ENCODE measurements around the gene GNG2.

The GNG2 gene

GRCh38 chr14:51869411-51870100 lies 9.1 kb downstream of the GNG2 start:
- H3K27ac ChIP-seq (ENCODE audit: low read length), result no peak overlapping the region
- peaks cover 3% of the 10 kb centered on the region for H3K4me1 ChIP-seq (ENCODE audit: control insufficient read depth, insufficient read depth, low read length)
- H3K9ac ChIP-seq (ENCODE audit: low read length in 2 of 2), result no peak overlapping the region
- no peak overlapping the region for H3K4me3 ChIP-seq (ENCODE audit: low read length in 2 of 2)
- no peaks in the 10 kb centered on the region for H3K9me3 ChIP-seq (ENCODE audit: control insufficient read depth in 2 of 2, low read length in 2 of 2)
- H3K36me3 ChIP-seq (ENCODE audit: control insufficient read depth in 2 of 2, insufficient read depth in 2 of 2, low read length in 2 of 2), result no peaks in the 10 kb centered on the region
- no peaks in the 10 kb centered on the region for H3K27me3 ChIP-seq (ENCODE audit: control insufficient read depth in 1 of 2, insufficient read depth in 2 of 2, low read length in 2 of 2)

GRCh38 chr14:51870606-51871005 lies 10.2 kb downstream of the GNG2 start:
- H3K4me1 ChIP-seq (ENCODE audit: control insufficient read depth, insufficient read depth, low read length), result peaks cover 3% of the 10 kb centered on the region
- no peak overlapping the region for H3K4me3 ChIP-seq (ENCODE audit: low read length in 2 of 2)
- no peak overlapping the region for H3K27ac ChIP-seq (ENCODE audit: low read length)
- no peaks in the 10 kb centered on the region for H3K36me3 ChIP-seq (ENCODE audit: control insufficient read depth in 2 of 2, insufficient read depth in 2 of 2, low read length in 2 of 2)
- no peak overlapping the region for H3K9ac ChIP-seq (ENCODE audit: low read length in 2 of 2)
- no peaks in the 10 kb centered on the region for H3K27me3 ChIP-seq (ENCODE audit: control insufficient read depth in 1 of 2, insufficient read depth in 2 of 2, low read length in 2 of 2)
- no peaks in the 10 kb centered on the region for H3K9me3 ChIP-seq (ENCODE audit: control insufficient read depth in 2 of 2, low read length in 2 of 2)

- H3K4me1 ChIP-seq (ENCODE audit: control insufficient read depth, insufficient read depth, low read length), result peaks cover 3% of the 10 kb centered on the region
- H3K9ac ChIP-seq (ENCODE audit: low read length in 2 of 2), result no peak overlapping the region
- H3K9me3 ChIP-seq (ENCODE audit: control insufficient read depth in 2 of 2, low read length in 2 of 2), result no peaks in the 10 kb centered on the region
- no peak overlapping the region for H3K27ac ChIP-seq (ENCODE audit: low read length)
- H3K27me3 ChIP-seq (ENCODE audit: control insufficient read depth in 1 of 2, insufficient read depth in 2 of 2, low read length in 2 of 2), result no peaks in the 10 kb centered on the region
- no peaks in the 10 kb centered on the region for H3K36me3 ChIP-seq (ENCODE audit: control insufficient read depth in 2 of 2, insufficient read depth in 2 of 2, low read length in 2 of 2)
- no peak overlapping the region for H3K4me3 ChIP-seq (ENCODE audit: low read length in 2 of 2)
Measured at GRCh38 chr14:51871846-51872245, 11.4 kb downstream of the GNG2 start.

GRCh38 chr14:51872396-51872795 lies 12.0 kb downstream of the GNG2 start:
- Histone ChIP-seq H3K36me3 (ENCODE audit: control insufficient read depth in 2 of 2, insufficient read depth in 2 of 2, low read length in 2 of 2) (no peaks in the 10 kb centered on the region), H3K4me3 (ENCODE audit: low read length in 2 of 2) (no peak overlapping the region), H3K9me3 (ENCODE audit: control insufficient read depth in 2 of 2, low read length in 2 of 2) (no peaks in the 10 kb centered on the region), H3K4me1 (ENCODE audit: control insufficient read depth, insufficient read depth, low read length) (peaks cover 3% of the 10 kb centered on the region), H3K27ac (ENCODE audit: low read length) (no peak overlapping the region), H3K9ac (ENCODE audit: low read length in 2 of 2) (no peak overlapping the region), H3K27me3 (ENCODE audit: control insufficient read depth in 1 of 2, insufficient read depth in 2 of 2, low read length in 2 of 2) (no peaks in the 10 kb centered on the region)

GRCh38 chr14:51873221-51873893 lies 12.9 kb downstream of the GNG2 start:
- Histone ChIP-seq H3K4me3 (ENCODE audit: low read length in 2 of 2) (no peak overlapping the region), H3K27ac (ENCODE audit: low read length) (no peak overlapping the region), H3K27me3 (ENCODE audit: control insufficient read depth in 1 of 2, insufficient read depth in 2 of 2, low read length in 2 of 2) (no peaks in the 10 kb centered on the region), H3K36me3 (ENCODE audit: control insufficient read depth in 2 of 2, insufficient read depth in 2 of 2, low read length in 2 of 2) (no peaks in the 10 kb centered on the region), H3K9me3 (ENCODE audit: control insufficient read depth in 2 of 2, low read length in 2 of 2) (no peaks in the 10 kb centered on the region), H3K4me1 (ENCODE audit: control insufficient read depth, insufficient read depth, low read length) (peaks cover 3% of the 10 kb centered on the region), H3K9ac (ENCODE audit: low read length in 2 of 2) (no peak overlapping the region)

GRCh38 chr14:51877810-51878209 lies 17.4 kb downstream of the GNG2 start:
- Histone ChIP-seq H3K27ac (ENCODE audit: low read length) (no peak overlapping the region), H3K9me3 (ENCODE audit: control insufficient read depth in 2 of 2, low read length in 2 of 2) (no peaks in the 10 kb centered on the region), H3K4me3 (ENCODE audit: low read length in 2 of 2) (no peak overlapping the region), H3K9ac (ENCODE audit: low read length in 2 of 2) (no peak overlapping the region), H3K27me3 (ENCODE audit: control insufficient read depth in 1 of 2, insufficient read depth in 2 of 2, low read length in 2 of 2) (no peaks in the 10 kb centered on the region), H3K4me1 (ENCODE audit: control insufficient read depth, insufficient read depth, low read length) (peaks cover 3% of the 10 kb centered on the region), H3K36me3 (ENCODE audit: control insufficient read depth in 2 of 2, insufficient read depth in 2 of 2, low read length in 2 of 2) (no peaks in the 10 kb centered on the region)

GRCh38 chr14:51879170-51879569 lies 18.8 kb downstream of the GNG2 start:
- Histone ChIP-seq H3K36me3 (ENCODE audit: control insufficient read depth in 2 of 2, insufficient read depth in 2 of 2, low read length in 2 of 2) (no peaks in the 10 kb centered on the region), H3K9ac (ENCODE audit: low read length in 2 of 2) (no peak overlapping the region), H3K9me3 (ENCODE audit: control insufficient read depth in 2 of 2, low read length in 2 of 2) (no peaks in the 10 kb centered on the region)

GRCh38 chr14:51880835-51881580 lies 20.6 kb downstream of the GNG2 start:
- no peaks in the 10 kb centered on the region for H3K4me1 ChIP-seq (ENCODE audit: control insufficient read depth, insufficient read depth, low read length)
- H3K27me3 ChIP-seq (ENCODE audit: control insufficient read depth in 1 of 2, insufficient read depth in 2 of 2, low read length in 2 of 2), result no peaks in the 10 kb centered on the region
- no peak overlapping the region for H3K27ac ChIP-seq (ENCODE audit: low read length)

More at GRCh38 chr14:51879170-51879569, 18.8 kb downstream of the GNG2 start:
- no peak overlapping the region for H3K27ac ChIP-seq (ENCODE audit: low read length)
- no peaks in the 10 kb centered on the region for H3K27me3 ChIP-seq (ENCODE audit: control insufficient read depth in 1 of 2, insufficient read depth in 2 of 2, low read length in 2 of 2)
- no peak overlapping the region for H3K4me3 ChIP-seq (ENCODE audit: low read length in 2 of 2)
- H3K4me1 ChIP-seq (ENCODE audit: control insufficient read depth, insufficient read depth, low read length), result no peaks in the 10 kb centered on the region

GRCh38 chr14:51881636-51882035 lies 21.2 kb downstream of the GNG2 start:
- no peak overlapping the region for H3K4me3 ChIP-seq (ENCODE audit: low read length in 2 of 2)
- no peak overlapping the region for H3K9ac ChIP-seq (ENCODE audit: low read length in 2 of 2)
- H3K4me1 ChIP-seq (ENCODE audit: control insufficient read depth, insufficient read depth, low read length), result no peaks in the 10 kb centered on the region
- H3K27ac ChIP-seq (ENCODE audit: low read length), result no peak overlapping the region
- H3K27me3 ChIP-seq (ENCODE audit: control insufficient read depth in 1 of 2, insufficient read depth in 2 of 2, low read length in 2 of 2), result no peaks in the 10 kb centered on the region
- no peaks in the 10 kb centered on the region for H3K36me3 ChIP-seq (ENCODE audit: control insufficient read depth in 2 of 2, insufficient read depth in 2 of 2, low read length in 2 of 2)
- no peaks in the 10 kb centered on the region for H3K9me3 ChIP-seq (ENCODE audit: control insufficient read depth in 2 of 2, low read length in 2 of 2)

More at GRCh38 chr14:51880835-51881580, 20.6 kb downstream of the GNG2 start:
- Histone ChIP-seq H3K4me3 (ENCODE audit: low read length in 2 of 2) (no peak overlapping the region), H3K9ac (ENCODE audit: low read length in 2 of 2) (no peak overlapping the region), H3K9me3 (ENCODE audit: control insufficient read depth in 2 of 2, low read length in 2 of 2) (no peaks in the 10 kb centered on the region), H3K36me3 (ENCODE audit: control insufficient read depth in 2 of 2, insufficient read depth in 2 of 2, low read length in 2 of 2) (no peaks in the 10 kb centered on the region)

- Histone ChIP-seq H3K36me3 (ENCODE audit: control insufficient read depth in 2 of 2, insufficient read depth in 2 of 2, low read length in 2 of 2) (no peaks in the 10 kb centered on the region), H3K27ac (ENCODE audit: low read length) (no peak overlapping the region), H3K9ac (ENCODE audit: low read length in 2 of 2) (no peak overlapping the region), H3K9me3 (ENCODE audit: control insufficient read depth in 2 of 2, low read length in 2 of 2) (no peaks in the 10 kb centered on the region), H3K4me3 (ENCODE audit: low read length in 2 of 2) (no peak overlapping the region), H3K27me3 (ENCODE audit: control insufficient read depth in 1 of 2, insufficient read depth in 2 of 2, low read length in 2 of 2) (no peaks in the 10 kb centered on the region), H3K4me1 (ENCODE audit: control insufficient read depth, insufficient read depth, low read length) (no peaks in the 10 kb centered on the region)
Measured at GRCh38 chr14:51883232-51883631, 22.8 kb downstream of the GNG2 start.

All from stomach smooth muscle (tissue), 2 donors.